Esophagus muscularis mucosa (tissue), 4 donors: ENCODE results near the gene GLIS2. TPM values are rescaled to one million over a fixed set of nuclear protein-coding genes. Genes with fewer than 3 reads are reported as not detected.

Source experiments
- DNase-seq: peaks from one replicate; pipeline ENCODE4 v3.0.0-alpha.2; 2017; ENCODE audit errors: extremely low spot score
- H3K27ac ChIP-seq, 4 donors: fragments of 200-600 bp; sonication (generic); replicated peaks in 1 of 4; 1 replicate in 3 of 4; 2 replicates in 1 of 4; pipeline ENCODE4 v1.5.1; 2016 to 2019; ENCODE audit warnings: mild to moderate bottlenecking in 1 of 4
- H3K27me3 ChIP-seq, 4 donors: fragments of 200-600 bp; sonication (generic); one replicate each; pipeline versions ENCODE4 v1.5.1 to v1.6.0; 2016 to 2019
- H3K36me3 ChIP-seq, 4 donors: fragments of 200-600 bp; sonication (generic); one replicate each; pipeline ENCODE4 v1.5.1; 2016 to 2019
- H3K4me1 ChIP-seq, 4 donors: fragments of 200-600 bp; sonication (generic); one replicate each; pipeline ENCODE4 v1.5.1; 2016 to 2019
- H3K4me3 ChIP-seq, 4 donors: fragments of 200-600 bp; sonication (generic); 1 replicate in 2 of 4; 2 replicates in 2 of 4; pipeline ENCODE4 v1.5.1; 2016 to 2019; ENCODE audit warnings: mild to moderate bottlenecking in 4 of 4, moderate library complexity in 1 of 4
- H3K9me3 ChIP-seq, 4 donors: fragments of 200-600 bp; sonication (generic); 1 replicate in 3 of 4; 2 replicates in 1 of 4; pipeline ENCODE4 v1.5.1; 2016 to 2019
- EP300 ChIP-seq: sonication (generic); formaldehyde crosslinking; IDR thresholded peaks from one replicate; pipeline ENCODE4 v1.6.1; 2017; ENCODE audit warnings: antibody characterized with exemption
- POLR2A ChIP-seq: fragments of 450-650 bp; IDR thresholded peaks from one replicate; pipeline ENCODE4 v1.6.1; 2017; ENCODE audit warnings: antibody characterized with exemption, moderate library complexity, mild to moderate bottlenecking, low read depth
- POLR2AphosphoS5 ChIP-seq, 2 donors: sonication (generic); formaldehyde crosslinking; IDR thresholded peaks; one replicate each; pipeline ENCODE4 v1.6.1; 2017; ENCODE audit warnings: antibody characterized with exemption in 2 of 2
- WGBS: methylation state at CpG from one replicate; pipeline ENCODE4 v1.1.5; 2018; 5-methylcytosine and 5-hydroxymethylcytosine counted together
- intact Hi-C: fragments of 100-400 bp; cut with DNase I; formaldehyde crosslinking; loops from one replicate; pipeline ENCODE4 v1.15.1; 2023
- total RNA-seq, 4 donors: library from RNA; depleted of rRNA; stranded (reverse); fragments of >200 nt; gene quantifications; one replicate each; pipeline versions ENCODE4 v1.1.0 to v1.2.1, GENCODE V29; 2016
- TF ChIP-seq, protein P1 (sequence below), 3 experiments: fragments of 200-600 bp in 2 of 3; fragments of 450-650 bp in 1 of 3; sonication (generic) in 2 of 3; IDR thresholded peaks; one replicate each; pipeline ENCODE4 v1.5.1; 2017 to 2019; ENCODE audit warnings: antibody characterized with exemption in 3 of 3, mild to moderate bottlenecking in 2 of 3, moderate library complexity in 1 of 3

The GLIS2 gene
- total RNA-seq, 4 donors from 2014 or later: 10.8 to 32.6 (median 14.9) TPM

DNA sequence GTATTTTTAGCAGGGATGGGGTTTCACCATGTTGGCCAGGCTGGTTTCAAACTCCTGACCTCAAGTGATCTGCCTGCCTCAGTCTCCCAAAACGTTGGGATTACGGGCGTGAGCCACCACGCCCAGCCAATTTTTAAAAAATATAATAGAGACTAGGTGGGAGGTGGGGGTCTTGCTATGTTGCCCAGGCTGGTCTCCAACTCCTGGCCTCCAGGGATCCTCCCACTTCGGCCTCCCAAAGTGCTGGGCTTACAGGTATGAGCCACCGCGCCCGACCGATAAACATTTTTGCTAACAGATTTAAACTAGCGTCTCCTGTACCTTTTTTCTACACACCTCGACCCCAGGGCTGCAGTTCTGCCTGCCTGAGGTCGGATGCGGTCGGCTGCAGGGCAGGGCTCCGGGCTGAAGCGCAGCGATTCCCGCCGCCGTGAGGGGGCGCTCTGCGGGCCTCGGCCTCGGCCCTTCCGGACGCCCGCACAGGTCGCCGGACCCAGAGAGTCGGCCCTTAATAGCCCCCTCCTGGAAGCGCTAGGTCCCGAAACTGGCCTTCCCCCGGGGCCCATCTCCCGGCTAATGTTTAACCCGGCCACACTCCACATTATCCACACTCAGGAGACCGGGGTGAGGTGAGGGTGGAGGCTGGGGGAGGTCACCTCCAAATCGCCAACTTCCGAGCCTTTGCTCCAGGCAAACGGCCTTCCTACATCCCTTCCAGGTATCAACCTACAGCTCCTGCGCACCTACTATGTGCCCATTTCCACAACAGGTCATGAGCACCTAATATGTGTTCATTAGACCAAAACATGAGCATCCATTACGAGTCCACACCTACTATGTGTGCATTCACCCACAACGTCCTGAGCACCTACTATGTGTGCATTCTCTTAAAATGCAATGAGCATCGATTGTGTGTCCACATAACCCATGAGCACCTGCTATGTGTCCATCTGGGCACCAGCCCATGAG lies 2.0 kb upstream of the GLIS2 start:
- Histone ChIP-seq H3K27me3 (no peaks in the 10 kb centered on the region), H3K4me3 (peak overlapping the region in 1 of 4 donors; percentile 37), H3K36me3 (no peaks in the 10 kb centered on the region), H3K9me3 (no peaks in the 10 kb centered on the region), H3K4me1 (peaks cover 36 to 62% (median 57%) of the 10 kb centered on the region in 4 donors), H3K27ac (peak overlapping the region; percentile 96 to 97 (median 96))
- DNase-seq: no peak
- intact Hi-C loops: no loop called here
- TF ChIP-seq, protein P1, sequence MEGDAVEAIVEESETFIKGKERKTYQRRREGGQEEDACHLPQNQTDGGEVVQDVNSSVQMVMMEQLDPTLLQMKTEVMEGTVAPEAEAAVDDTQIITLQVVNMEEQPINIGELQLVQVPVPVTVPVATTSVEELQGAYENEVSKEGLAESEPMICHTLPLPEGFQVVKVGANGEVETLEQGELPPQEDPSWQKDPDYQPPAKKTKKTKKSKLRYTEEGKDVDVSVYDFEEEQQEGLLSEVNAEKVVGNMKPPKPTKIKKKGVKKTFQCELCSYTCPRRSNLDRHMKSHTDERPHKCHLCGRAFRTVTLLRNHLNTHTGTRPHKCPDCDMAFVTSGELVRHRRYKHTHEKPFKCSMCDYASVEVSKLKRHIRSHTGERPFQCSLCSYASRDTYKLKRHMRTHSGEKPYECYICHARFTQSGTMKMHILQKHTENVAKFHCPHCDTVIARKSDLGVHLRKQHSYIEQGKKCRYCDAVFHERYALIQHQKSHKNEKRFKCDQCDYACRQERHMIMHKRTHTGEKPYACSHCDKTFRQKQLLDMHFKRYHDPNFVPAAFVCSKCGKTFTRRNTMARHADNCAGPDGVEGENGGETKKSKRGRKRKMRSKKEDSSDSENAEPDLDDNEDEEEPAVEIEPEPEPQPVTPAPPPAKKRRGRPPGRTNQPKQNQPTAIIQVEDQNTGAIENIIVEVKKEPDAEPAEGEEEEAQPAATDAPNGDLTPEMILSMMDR (IDR thresholded peaks at IDR 0.05): peak; percentile 54 to 76 (median 55)
- TF ChIP-seq POLR2AphosphoS5 (IDR thresholded peaks at IDR 0.05): no peak
- 26% methylated on average over 33 of the region's 43 CpGs for WGBS

DNA sequence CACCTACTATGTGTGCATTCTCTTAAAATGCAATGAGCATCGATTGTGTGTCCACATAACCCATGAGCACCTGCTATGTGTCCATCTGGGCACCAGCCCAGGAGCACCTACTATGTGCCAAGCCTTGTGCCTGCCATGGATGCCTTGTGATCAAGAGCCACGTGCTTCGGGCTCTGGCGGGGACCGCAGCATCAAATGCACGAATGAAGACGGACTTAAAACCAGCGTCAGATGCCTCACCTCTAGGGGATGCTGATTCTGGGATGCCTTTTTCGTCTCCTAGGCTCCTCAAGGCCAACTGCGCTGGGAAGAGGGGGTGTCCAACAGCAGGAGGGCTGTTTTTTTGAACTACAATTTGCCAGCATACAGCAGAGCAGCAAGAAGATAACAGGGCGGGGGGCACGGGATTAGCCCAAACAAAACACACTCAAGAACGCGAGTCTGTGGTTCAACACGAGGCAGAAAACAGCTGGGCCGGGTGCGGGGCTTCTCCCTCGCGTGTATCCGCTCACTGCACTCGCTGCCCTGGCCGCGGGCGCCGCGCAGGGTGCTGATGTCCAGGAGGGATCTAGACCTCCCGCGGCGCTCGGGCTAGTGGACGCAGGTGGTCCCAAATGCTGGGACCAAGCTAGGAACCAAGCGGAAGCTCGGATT lies 1.2 kb upstream of the GLIS2 start:
- Histone ChIP-seq H3K9me3 (no peaks in the 10 kb centered on the region), H3K27me3 (no peaks in the 10 kb centered on the region), H3K27ac (peak overlapping the region; percentile 96 to 97 (median 96)), H3K4me1 (peaks cover 44 to 65% (median 62%) of the 10 kb centered on the region in 4 donors), H3K4me3 (peak overlapping the region; percentile 73 to 90 (median 80)), H3K36me3 (no peaks in the 10 kb centered on the region)
- intact Hi-C loops: no loop called here
- TF ChIP-seq EP300: no peak
- TF ChIP-seq, protein P1 (IDR thresholded peaks at IDR 0.05): peak in 1 of 3 experiments; percentile 15
- no peak for TF ChIP-seq POLR2AphosphoS5 (IDR thresholded peaks at IDR 0.05)
- TF ChIP-seq POLR2A: no peak
- WGBS: 5% methylated on average over 14 of the region's 33 CpGs
- DNase-seq: no peak

- WGBS: 5% methylated on average over 11 of the region's 93 CpGs
- intact Hi-C loops: no loop called here
- H3K4me1 ChIP-seq: peaks cover 57 to 73% (median 71%) of the 10 kb centered on the region in 4 donors
- no peaks in the 10 kb centered on the region for H3K36me3 ChIP-seq
- H3K9me3 ChIP-seq: no peaks in the 10 kb centered on the region
- peak overlapping the region; percentile 96 to 97 (median 96) for H3K27ac ChIP-seq
- no peak for DNase-seq
- H3K4me3 ChIP-seq: peak overlapping the region; percentile 73 to 90 (median 80)
- no peak for TF ChIP-seq POLR2AphosphoS5 (IDR thresholded peaks at IDR 0.05)
- TF ChIP-seq, protein P1 (IDR thresholded peaks at IDR 0.05): no peak
- TF ChIP-seq POLR2A: no peak
- no peak for TF ChIP-seq EP300
- no peaks in the 10 kb centered on the region for H3K27me3 ChIP-seq
Measured at GRCh38 chr16:4316108-4316863, 419 bp downstream of the GLIS2 start.

DNA sequence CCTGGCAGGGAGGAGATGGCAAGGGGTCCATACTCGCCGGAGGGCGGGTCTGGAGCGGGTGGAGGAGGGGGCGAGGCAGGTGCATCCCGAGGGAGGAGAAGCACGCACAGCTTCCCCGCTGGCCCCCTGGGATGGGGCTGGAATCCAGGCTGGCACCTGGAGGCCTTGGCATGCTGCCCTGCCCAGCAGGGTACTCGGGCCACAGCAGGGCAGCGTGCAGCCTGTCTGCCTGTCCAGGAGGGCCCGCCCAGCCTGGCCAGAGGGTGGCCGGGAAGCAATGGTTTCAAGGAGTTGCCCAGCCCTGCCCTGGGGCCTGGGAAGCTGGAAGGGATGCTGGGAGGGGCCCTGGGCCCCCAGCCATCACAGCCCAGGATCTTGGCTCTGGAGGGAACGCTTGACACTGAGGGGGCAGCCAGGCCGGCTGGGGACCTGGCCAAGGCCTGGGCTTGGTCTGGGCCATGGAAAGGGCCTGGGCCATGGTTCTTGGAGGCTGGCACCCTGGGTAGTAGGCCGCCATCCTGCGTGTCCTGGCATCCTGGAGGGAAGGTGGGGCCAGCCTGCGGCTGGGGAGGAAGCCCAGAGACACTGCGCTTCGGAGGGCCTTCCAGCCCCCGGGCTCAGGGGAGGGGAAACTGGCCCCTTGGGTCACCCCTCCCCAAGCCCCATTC lies 1.1 kb downstream of the GLIS2 start:
- Histone ChIP-seq H3K27me3 (no peaks in the 10 kb centered on the region), H3K36me3 (no peaks in the 10 kb centered on the region), H3K4me3 (peak overlapping the region; percentile 73 to 90 (median 80)), H3K27ac (peak overlapping the region; percentile 96 to 97 (median 96)), H3K9me3 (no peaks in the 10 kb centered on the region), H3K4me1 (peaks cover 57 to 80% (median 78%) of the 10 kb centered on the region in 4 donors)
- no peak for DNase-seq
- TF ChIP-seq, protein P1 (IDR thresholded peaks at IDR 0.05): no peak
- TF ChIP-seq POLR2AphosphoS5 (IDR thresholded peaks at IDR 0.05): peak in 1 of 2 donors; percentile 66
- 10% methylated on average over 8 of the region's 20 CpGs for WGBS
- intact Hi-C loops: no loop called here
